Esophagus squamous epithelium (tissue), 5 donors: Measurements from ENCODE around the gene COTL1. TPM values are rescaled to one million over a fixed set of nuclear protein-coding genes. Genes with fewer than 3 reads are reported as not detected.
A peak's percentile ranks its signal among the peaks of the same experiment; 100 is the strongest.

ENCODE experiments used
- DNase-seq: peaks from one replicate; lab custom pipeline; 2025; lab: John Stamatoyannopoulos, UW
- H3K27ac ChIP-seq, 4 donors: fragments of 200-600 bp; sonication (generic); one replicate each; pipeline ENCODE4 v1.5.1; 2016 to 2019; ENCODE audit warnings: mild to moderate bottlenecking in 1 of 4
- H3K27me3 ChIP-seq, 4 donors: fragments of 200-600 bp; sonication (generic); 1 replicate in 3 of 4; 2 replicates in 1 of 4; pipeline versions ENCODE4 v1.5.1 to v1.6.0; 2017 to 2021; ENCODE audit warnings: antibody characterized with exemption in 1 of 4
- H3K36me3 ChIP-seq, 3 donors: fragments of 200-600 bp; sonication (generic); one replicate each; pipeline ENCODE4 v1.5.1; 2016 to 2019
- H3K4me1 ChIP-seq, 3 donors: fragments of 200-600 bp; sonication (generic); one replicate each; pipeline ENCODE4 v1.5.1; 2017 to 2019
- H3K4me3 ChIP-seq, 4 donors: fragments of 200-600 bp; sonication (generic); 1 replicate in 3 of 4; 2 replicates in 1 of 4; pipeline ENCODE4 v1.5.1; 2016 to 2019; ENCODE audit warnings: mild to moderate bottlenecking in 2 of 4, moderate library complexity in 1 of 4
- H3K9me3 ChIP-seq, 3 donors: fragments of 200-600 bp; sonication (generic); one replicate each; pipeline ENCODE4 v1.5.1; 2016 to 2019
- CTCF ChIP-seq, 6 experiments: fragments of 450-650 bp in 4 of 6; fragments of 200-600 bp in 2 of 6; sonication (generic) in 2 of 6; IDR thresholded peaks; one replicate each; pipeline ENCODE4 v1.5.1; 2016 to 2019; ENCODE audit warnings: antibody characterized with exemption in 6 of 6, mild to moderate bottlenecking in 4 of 6, moderate library complexity in 4 of 6
- POLR2A ChIP-seq, 4 donors: fragments of 450-650 bp; IDR thresholded peaks; one replicate each; pipeline ENCODE4 v1.6.1; 2017; ENCODE audit warnings: antibody characterized with exemption in 4 of 4, mild to moderate bottlenecking in 4 of 4, moderate library complexity in 3 of 4
- WGBS, 2 donors: methylation state at CpG; one replicate each; pipeline ENCODE4 v1.1.5; 2018; 5-methylcytosine and 5-hydroxymethylcytosine counted together
- intact Hi-C: fragments of 100-400 bp; cut with DNase I; formaldehyde crosslinking; loops from one replicate; pipeline ENCODE4 v1.15.0; 2022
- total RNA-seq, 4 donors: library from RNA; depleted of rRNA; stranded (reverse); fragments of >200 nt; gene quantifications; one replicate each; pipeline ENCODE4 v1.1.0, GENCODE V29; 2016
- donor health status: DM: yes; HTN: yes; CAD: no.

Gene COTL1
- total RNA-seq, 4 donors from 2014 or later: 7.9 to 34.2 (median 23.4) TPM

GRCh38 chr16:84535851-84536250, 82.0 kb downstream of the COTL1 start:
- 83 to 85% methylated on average over 9 of the region's 9 CpGs for WGBS, 2 donors
- Histone ChIP-seq H3K9me3 (no peaks in the 10 kb centered on the region), H3K27ac (no peak overlapping the region), H3K4me1 (peaks cover 10 to 29% (median 22%) of the 10 kb centered on the region in 3 donors), H3K27me3 (no peaks in the 10 kb centered on the region), H3K4me3 (no peak overlapping the region), H3K36me3 (no peaks in the 10 kb centered on the region)
- DNase-seq: no peak
- intact Hi-C loops: no loop called here
- no peak for TF ChIP-seq POLR2A (IDR thresholded peaks at IDR 0.05)
- no peak for TF ChIP-seq CTCF (IDR thresholded peaks at IDR 0.05)

- H3K27ac ChIP-seq: no peak overlapping the region
- H3K9me3 ChIP-seq: no peaks in the 10 kb centered on the region
- 74 to 76% methylated on average over 6 of the region's 6 CpGs for WGBS, 2 donors
- DNase-seq: no peak
- peaks cover 10 to 29% (median 22%) of the 10 kb centered on the region in 3 donors for H3K4me1 ChIP-seq
- no peak overlapping the region for H3K4me3 ChIP-seq
- no peaks in the 10 kb centered on the region for H3K27me3 ChIP-seq
- TF ChIP-seq CTCF (IDR thresholded peaks at IDR 0.05) (no peak), POLR2A (IDR thresholded peaks at IDR 0.05) (no peak)
- H3K36me3 ChIP-seq: no peaks in the 10 kb centered on the region
- intact Hi-C loops: no loop called here
These were observed 82.5 kb downstream of the COTL1 start for GRCh38 chr16:84535408-84535807.

- Histone ChIP-seq H3K36me3 (no peaks in the 10 kb centered on the region), H3K27ac (no peak overlapping the region), H3K27me3 (no peaks in the 10 kb centered on the region), H3K4me3 (no peak overlapping the region), H3K4me1 (peaks cover 10 to 29% (median 22%) of the 10 kb centered on the region in 3 donors), H3K9me3 (no peaks in the 10 kb centered on the region)
- no peak for DNase-seq
- WGBS, 2 donors: 91 to 97% methylated on average over 5 of the region's 5 CpGs
- TF ChIP-seq CTCF (IDR thresholded peaks at IDR 0.05) (no peak), POLR2A (IDR thresholded peaks at IDR 0.05) (no peak)
- intact Hi-C loops: no loop called here
These were observed 83.1 kb downstream of the COTL1 start for GRCh38 chr16:84534815-84535214.

GRCh38 chr16:84532855-84533486, 84.9 kb downstream of the COTL1 start:
- WGBS, 2 donors: 61 to 67% methylated on average over 8 to 9 of the region's 11 CpGs
- intact Hi-C loops: no loop called here
- peak overlapping the region; percentile 53 to 83 (median 78) for H3K27ac ChIP-seq
- no peak for DNase-seq
- no peaks in the 10 kb centered on the region for H3K36me3 ChIP-seq
- TF ChIP-seq CTCF (IDR thresholded peaks at IDR 0.05) (no peak), POLR2A (IDR thresholded peaks at IDR 0.05) (no peak)
- H3K27me3 ChIP-seq: no peaks in the 10 kb centered on the region
- no peak overlapping the region for H3K4me3 ChIP-seq
- peaks cover 10 to 34% (median 26%) of the 10 kb centered on the region in 3 donors for H3K4me1 ChIP-seq
- H3K9me3 ChIP-seq: peaks cover 0 to 3% (median 0%) of the 10 kb centered on the region in 3 donors

- Histone ChIP-seq H3K36me3 (no peaks in the 10 kb centered on the region), H3K27ac (peak overlapping the region; percentile 53 to 83 (median 78)), H3K9me3 (peaks cover 0 to 3% (median 0%) of the 10 kb centered on the region in 3 donors), H3K27me3 (no peaks in the 10 kb centered on the region), H3K4me1 (peaks cover 14 to 41% (median 32%) of the 10 kb centered on the region in 3 donors), H3K4me3 (peak overlapping the region in 1 of 4 donors; percentile 4)
- intact Hi-C loops: no loop called here
- TF ChIP-seq CTCF (IDR thresholded peaks at IDR 0.05): no peak
- TF ChIP-seq POLR2A (IDR thresholded peaks at IDR 0.05): no peak
- 13 to 14% methylated on average over 10 of the region's 10 CpGs for WGBS, 2 donors
- no peak for DNase-seq
These were observed 85.6 kb downstream of the COTL1 start for GRCh38 chr16:84532291-84532724.
